Spinal cord (tissue), 10 donors: Measurements from ENCODE around the gene DOHH. TPM values are rescaled to one million over a fixed set of nuclear protein-coding genes. Genes with fewer than 3 reads are reported as not detected.

Experiments
- DNase-seq, 6 donors: peaks; one replicate each; pipeline versions ENCODE4 v3.0.0 to v3.0.0-alpha.2; 2013 to 2015; ENCODE audit warnings: low spot score in 6 of 6, low read depth in 4 of 6
- H3K27ac ChIP-seq: one replicate; pipeline ENCODE4 v1.5.1; 2013; ENCODE audit warnings: low read depth, low read length, control low read depth
- H3K27me3 ChIP-seq: one replicate; pipeline ENCODE4 v1.6.1; 2013; ENCODE audit warnings: low read length; ENCODE audit not compliant: control insufficient read depth, insufficient read depth
- H3K36me3 ChIP-seq: one replicate; pipeline ENCODE4 v1.6.1; 2013; ENCODE audit warnings: low read length; ENCODE audit not compliant: control insufficient read depth, insufficient read depth
- H3K4me1 ChIP-seq: one replicate; pipeline ENCODE4 v1.6.1; 2013; ENCODE audit warnings: low read length; ENCODE audit not compliant: control insufficient read depth, insufficient read depth
- H3K4me3 ChIP-seq: one replicate; pipeline ENCODE4 v1.5.1; 2013; ENCODE audit warnings: low read depth, low read length, control low read depth
- H3K9me3 ChIP-seq: one replicate; pipeline ENCODE4 v1.6.1; 2013; ENCODE audit warnings: low read length; ENCODE audit not compliant: control insufficient read depth, insufficient read depth
- WGBS: methylation state at CpG from one replicate; pipeline ENCODE4 v1.1.5; 2013; ENCODE audit warnings: missing lambda C conversion rate; ENCODE audit not compliant: insufficient coverage; 5-methylcytosine and 5-hydroxymethylcytosine counted together
- polyA plus RNA-seq, 2 donors: library from polyadenylated mRNA; unstranded; fragments of 120-200 nt; gene quantifications; one replicate each; pipeline ENCODE4 v1.2.1, GENCODE V29; 2013; ENCODE audit not compliant: insufficient read length in 2 of 2
- total RNA-seq, 2 donors: library from RNA; depleted of rRNA in 1 of 2; stranded (reverse); fragments of 120-200 nt in 1 of 2; fragments of >200 nt in 1 of 2; gene quantifications; one replicate each; pipeline versions ENCODE4 v1.2.3 to v1.2.4, GENCODE V29; 2013 to 2014
- donor health status: healthy.

Gene DOHH
- total and polyA plus RNA-seq, 4 donors = 7.1 to 23.0 (median 14.7) TPM

GRCh38 chr19:3474010-3474409 lies 26.5 kb downstream of the DOHH start:
- Histone ChIP-seq H3K27me3 (peaks cover 13% of the 10 kb centered on the region), H3K27ac (no peak overlapping the region), H3K4me3 (no peak overlapping the region), H3K36me3 (no peaks in the 10 kb centered on the region), H3K9me3 (no peaks in the 10 kb centered on the region), H3K4me1 (peaks cover 11% of the 10 kb centered on the region)
- WGBS = 93% methylated on average over 6 of the region's 8 CpGs
- DNase-seq = no peak

GRCh38 chr19:3471954-3472655 lies 28.4 kb downstream of the DOHH start:
- 44% methylated on average over 13 of the region's 24 CpGs for WGBS
- H3K4me3 ChIP-seq = no peak overlapping the region
- H3K27ac ChIP-seq = no peak overlapping the region
- H3K9me3 ChIP-seq = no peaks in the 10 kb centered on the region
- H3K27me3 ChIP-seq = peaks cover 6% of the 10 kb centered on the region
- H3K4me1 ChIP-seq = peaks cover 16% of the 10 kb centered on the region
- DNase-seq = peak in 1 of 6 donors; percentile 46
- H3K36me3 ChIP-seq = no peaks in the 10 kb centered on the region

GRCh38 chr19:3470500-3471128 lies 29.9 kb downstream of the DOHH start:
- 68% methylated on average over 8 of the region's 11 CpGs for WGBS

GRCh38 chr19:3469638-3470499 lies 30.6 kb downstream of the DOHH start:
- DNase-seq = no peak
- H3K4me1 ChIP-seq = peaks cover 35% of the 10 kb centered on the region
- 45% methylated on average over 14 of the region's 14 CpGs for WGBS

More at GRCh38 chr19:3470500-3471128, 29.9 kb downstream of the DOHH start:
- Histone ChIP-seq H3K4me1 (peaks cover 29% of the 10 kb centered on the region), H3K27me3 (peaks cover 4% of the 10 kb centered on the region), H3K9me3 (no peaks in the 10 kb centered on the region), H3K36me3 (peaks cover 1% of the 10 kb centered on the region), H3K4me3 (no peak overlapping the region), H3K27ac (no peak overlapping the region)
- no peak for DNase-seq

GRCh38 chr19:3468211-3468610 lies 32.3 kb downstream of the DOHH start:
- H3K27ac ChIP-seq = no peak overlapping the region
- no CpG with 5 or more reads among the region's 3 CpGs for WGBS
- H3K27me3 ChIP-seq = peaks cover 2% of the 10 kb centered on the region
- no peaks in the 10 kb centered on the region for H3K9me3 ChIP-seq
- no peak overlapping the region for H3K4me3 ChIP-seq
- no peak for DNase-seq
- peaks cover 49% of the 10 kb centered on the region for H3K4me1 ChIP-seq
- H3K36me3 ChIP-seq = peaks cover 17% of the 10 kb centered on the region

More at GRCh38 chr19:3469638-3470499, 30.6 kb downstream of the DOHH start:
- Histone ChIP-seq H3K27ac (no peak overlapping the region), H3K4me3 (no peak overlapping the region), H3K36me3 (peaks cover 4% of the 10 kb centered on the region), H3K9me3 (no peaks in the 10 kb centered on the region), H3K27me3 (peaks cover 4% of the 10 kb centered on the region)

- DNase-seq = no peak
- Histone ChIP-seq H3K27me3 (peaks cover 2% of the 10 kb centered on the region), H3K4me1 (peaks cover 49% of the 10 kb centered on the region), H3K27ac (no peak overlapping the region), H3K36me3 (peaks cover 23% of the 10 kb centered on the region), H3K9me3 (no peaks in the 10 kb centered on the region), H3K4me3 (no peak overlapping the region)
- WGBS = 93% methylated on average over 9 of the region's 10 CpGs
Observed at GRCh38 chr19:3467437-3468198, 32.9 kb downstream of the DOHH start.

GRCh38 chr19:3466635-3467034 lies 33.8 kb downstream of the DOHH start:
- peak overlapping the region; percentile 52 for H3K27ac ChIP-seq
- H3K27me3 ChIP-seq = no peaks in the 10 kb centered on the region
- peaks cover 42% of the 10 kb centered on the region for H3K4me1 ChIP-seq
- no peaks in the 10 kb centered on the region for H3K9me3 ChIP-seq
- peak in 1 of 6 donors; percentile 93 for DNase-seq
- no peak overlapping the region for H3K4me3 ChIP-seq
- WGBS = 58% methylated on average over 7 of the region's 9 CpGs
- peaks cover 24% of the 10 kb centered on the region for H3K36me3 ChIP-seq

GRCh38 chr19:3465552-3465951 lies 34.9 kb downstream of the DOHH start:
- Histone ChIP-seq H3K36me3 (peaks cover 31% of the 10 kb centered on the region), H3K4me3 (no peak overlapping the region), H3K4me1 (peaks cover 37% of the 10 kb centered on the region), H3K27me3 (no peaks in the 10 kb centered on the region), H3K9me3 (no peaks in the 10 kb centered on the region), H3K27ac (peak overlapping the region; percentile 47)
- no peak for DNase-seq
- WGBS = 46% methylated on average over 6 of the region's 7 CpGs
